RCC 7860 (cell line): ENCODE data around the gene TSPOAP1.

ENCODE experiments used
- DNase-seq: peaks from one replicate; pipeline ENCODE4 v3.0.0-alpha.2; 2015; ENCODE audit warnings: low spot score
- FAIRE-seq: peaks from 2 replicates; lab custom pipeline; 2012; peaks lifted over from hg19 to GRCh38; lab: Jason Lieb, UNC

The TSPOAP1 gene

DNA sequence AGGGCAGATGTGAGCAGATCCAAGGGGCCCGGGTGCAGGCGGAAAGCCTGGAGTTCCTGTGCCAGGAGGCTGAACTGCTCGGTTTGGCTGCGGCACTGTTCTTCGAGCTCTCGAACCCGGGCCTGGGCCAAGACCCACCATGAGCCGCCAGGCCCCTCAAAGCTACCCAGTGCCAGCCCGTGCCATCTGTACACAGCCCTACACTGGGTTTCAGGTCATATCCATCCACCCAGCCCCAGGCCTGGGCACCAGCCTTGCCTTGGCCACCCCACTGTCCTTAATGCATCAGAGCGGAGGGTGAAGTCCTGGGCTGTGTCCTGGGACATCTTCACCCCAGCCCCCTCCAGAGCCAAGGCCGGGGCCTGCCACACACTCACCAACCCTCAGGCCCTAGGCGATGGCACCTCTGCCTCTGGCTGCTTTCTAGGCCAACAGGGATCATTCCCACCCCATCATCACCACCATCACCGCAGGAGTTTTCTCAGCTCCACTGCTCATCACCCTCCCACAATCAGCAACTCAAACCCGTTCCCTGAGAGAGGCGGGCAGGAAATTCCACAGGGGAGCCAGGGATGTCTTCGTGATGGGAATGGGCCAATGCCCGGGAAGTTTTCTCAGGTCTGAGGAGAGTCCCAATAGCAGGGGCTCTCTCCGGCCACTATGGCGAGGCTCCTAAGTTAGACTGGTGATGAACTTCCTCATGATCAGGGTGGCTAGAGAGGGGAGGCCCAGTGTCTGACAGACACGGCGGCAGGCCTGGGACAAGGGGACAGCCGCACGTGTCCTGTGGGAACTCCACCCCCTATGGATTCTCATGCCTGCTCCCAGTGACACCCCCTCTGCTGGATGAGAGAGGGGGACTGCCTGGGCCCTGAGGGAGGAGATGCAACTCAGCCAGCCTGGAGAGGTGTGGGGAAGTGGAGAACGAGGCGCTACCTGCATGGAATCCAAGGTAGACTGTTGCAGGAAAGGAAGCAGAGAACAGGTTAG, 9.1 kb downstream of the TSPOAP1 start:
- FAIRE-seq (no peak), DNase-seq (no peak)

DNA sequence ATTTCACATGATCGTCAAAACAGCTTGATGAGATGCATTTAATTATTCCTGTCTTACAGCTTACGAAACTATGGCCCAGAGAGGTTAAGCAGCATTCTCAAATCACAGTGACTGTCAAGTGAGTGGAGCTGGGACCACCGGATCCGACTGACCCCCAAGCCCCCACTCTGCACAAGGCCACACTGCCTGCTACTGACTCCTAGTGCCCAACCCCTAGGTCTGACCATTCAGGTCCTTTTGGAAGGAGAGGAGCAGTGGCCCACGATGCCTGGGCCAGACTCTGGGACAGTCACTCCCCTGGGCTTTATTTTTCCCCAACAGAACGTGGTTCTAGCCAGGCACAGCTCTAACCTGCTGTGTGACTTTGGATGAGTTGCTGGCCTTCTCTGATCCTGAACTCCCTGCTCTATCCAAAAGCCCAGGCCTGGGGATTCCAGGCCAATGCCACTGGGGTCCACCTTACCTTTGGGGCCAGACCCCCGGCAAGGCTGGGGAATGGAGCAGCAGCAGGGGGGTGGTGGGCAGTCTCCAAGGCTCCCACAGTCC, 9.9 kb downstream of the TSPOAP1 start:
- no peak for FAIRE-seq
- DNase-seq: no peak

DNA sequence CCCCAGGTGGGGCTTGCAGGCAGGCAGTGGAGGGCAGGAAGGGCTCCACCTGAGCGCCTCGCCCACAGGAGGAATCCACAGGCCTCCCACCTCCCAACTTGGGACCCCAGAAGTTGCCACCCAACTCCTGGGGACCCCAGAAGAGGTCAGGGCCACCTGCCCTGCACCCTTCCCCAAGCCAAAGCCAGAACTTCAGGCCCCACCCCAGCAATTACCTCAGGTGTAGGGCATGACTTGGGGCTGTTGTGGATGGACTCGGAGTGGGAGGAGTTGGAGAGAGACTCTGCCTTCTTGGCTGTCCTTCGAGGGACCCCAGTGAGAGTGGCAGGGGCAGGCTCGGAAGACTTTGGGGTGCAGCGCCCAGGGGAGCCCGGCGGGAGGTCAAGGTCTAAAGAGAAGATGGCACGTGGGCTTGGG, 10.5 kb downstream of the TSPOAP1 start:
- DNase-seq (no peak), FAIRE-seq (no peak)

DNA sequence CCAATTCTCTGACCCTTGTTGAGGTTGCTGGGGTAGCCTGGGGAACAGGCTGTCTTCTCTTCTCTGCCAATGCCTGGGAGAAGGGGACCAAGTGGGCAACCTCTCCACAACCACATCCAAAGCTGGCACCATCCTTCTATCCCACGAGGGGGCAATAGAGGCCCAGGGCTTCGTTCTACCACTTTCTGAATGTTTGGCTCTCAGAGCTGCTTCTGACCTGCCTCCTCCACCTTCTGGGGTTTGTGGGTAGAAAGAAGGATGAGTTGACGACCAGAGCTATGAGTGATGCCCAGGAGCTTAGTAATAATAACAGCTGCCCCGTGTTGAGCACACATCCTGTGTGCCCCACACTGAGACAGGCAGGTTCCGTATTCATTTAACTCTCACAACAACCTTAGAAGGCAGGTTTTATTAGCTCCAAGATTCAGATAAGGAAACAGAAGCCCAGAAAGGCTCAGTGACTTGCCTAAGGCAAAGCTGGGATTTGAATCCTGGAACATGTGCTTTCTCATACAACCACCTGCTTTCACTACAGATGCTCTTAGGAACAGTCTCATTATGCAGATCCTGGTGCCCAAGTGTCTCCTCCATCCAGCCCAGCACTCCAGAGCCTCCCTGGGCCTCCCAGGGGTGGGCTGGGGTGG, 11.1 kb downstream of the TSPOAP1 start:
- FAIRE-seq: no peak
- DNase-seq: peak; percentile 53

DNA sequence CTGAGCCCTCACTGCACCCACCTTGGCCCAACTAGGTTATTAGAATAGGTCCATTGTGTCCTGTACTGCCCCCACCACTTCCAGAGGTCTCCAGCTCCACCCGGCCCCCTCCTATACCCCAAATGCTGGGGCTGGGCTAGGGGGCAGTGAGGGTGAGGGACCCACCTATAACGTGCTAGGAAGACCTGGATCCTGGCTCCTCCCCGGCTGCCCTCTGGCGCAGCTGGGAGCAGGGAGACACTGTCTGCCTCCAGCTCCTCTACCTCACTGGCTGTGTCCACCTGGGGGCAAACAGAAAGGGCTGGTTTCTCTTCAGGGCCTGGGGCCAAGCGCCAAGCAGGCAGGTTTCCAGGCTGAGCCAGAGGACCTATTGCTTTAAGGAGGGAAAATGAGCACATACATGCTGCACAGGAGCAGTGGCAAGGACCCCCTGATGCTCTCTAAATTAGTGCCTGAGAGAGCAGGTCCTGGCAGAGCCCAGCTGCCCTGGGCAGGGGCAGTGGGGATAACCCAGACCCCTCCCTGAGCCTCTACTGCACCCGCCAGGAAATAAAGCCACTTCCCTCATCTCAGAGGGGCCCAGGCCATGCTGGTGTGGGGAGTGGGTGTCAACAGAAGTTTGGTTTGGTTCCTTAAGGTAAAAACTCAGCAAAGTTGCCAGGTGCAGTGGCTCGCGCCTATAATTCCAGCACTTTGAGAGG, 12.2 kb downstream of the TSPOAP1 start:
- DNase-seq: no peak
- no peak for FAIRE-seq

DNA sequence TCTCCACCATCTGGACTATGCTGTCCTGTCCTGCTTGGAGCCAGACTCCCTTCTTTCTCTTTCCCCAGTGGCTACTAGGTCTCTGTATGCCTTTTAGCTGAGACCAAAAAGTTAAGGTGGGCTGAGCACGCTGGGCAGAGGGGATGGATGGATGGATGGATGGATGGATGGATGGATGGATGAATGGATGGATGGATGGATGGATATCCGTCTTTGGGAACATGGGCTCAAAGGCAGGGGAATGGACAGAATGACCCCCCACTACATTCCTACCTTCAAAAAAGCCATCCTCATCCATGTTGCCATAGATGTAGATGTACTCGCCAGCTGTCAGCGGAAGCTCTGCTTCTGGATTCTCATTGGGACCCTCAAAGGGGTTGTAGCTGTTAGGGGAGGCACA, 12.8 kb downstream of the TSPOAP1 start:
- no peak for DNase-seq
- FAIRE-seq: no peak

DNA sequence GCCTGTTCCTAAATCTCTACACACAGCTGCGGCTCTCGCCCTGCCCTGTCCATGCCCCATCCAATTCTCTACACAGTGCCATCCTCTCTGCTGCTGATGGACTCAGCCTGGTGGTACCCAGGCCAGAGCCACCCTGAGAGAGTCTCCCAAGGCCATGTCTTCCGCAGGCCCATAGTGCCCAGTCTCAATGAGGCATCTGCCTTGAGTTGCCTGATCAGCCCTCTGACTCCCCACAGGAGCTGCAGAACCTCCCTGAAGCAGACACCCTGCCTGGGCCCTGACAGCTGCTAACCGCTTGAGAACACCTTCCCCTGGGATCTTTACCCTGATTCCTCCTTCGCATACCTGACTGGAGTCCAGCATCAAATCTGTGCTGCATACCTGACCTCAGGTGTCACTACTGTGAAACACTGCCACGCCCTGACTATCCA, 13.3 kb downstream of the TSPOAP1 start:
- no peak for FAIRE-seq
- no peak for DNase-seq

DNA sequence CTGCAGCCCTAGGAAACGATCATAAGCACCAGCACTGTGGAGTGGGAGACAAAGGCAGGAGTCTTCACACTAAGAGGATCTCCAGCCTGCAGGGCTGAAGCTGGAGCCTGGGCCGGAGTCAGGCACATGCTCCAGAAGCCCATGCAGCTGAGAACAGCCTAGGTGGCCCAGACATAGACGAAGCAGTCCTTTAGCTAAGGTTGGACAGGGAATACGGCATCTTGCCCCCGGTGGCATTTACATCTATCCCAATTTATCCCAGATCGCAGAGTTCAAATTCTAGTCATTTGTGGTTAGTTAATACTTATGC, 13.9 kb downstream of the TSPOAP1 start:
- DNase-seq (no peak), FAIRE-seq (no peak)

DNA sequence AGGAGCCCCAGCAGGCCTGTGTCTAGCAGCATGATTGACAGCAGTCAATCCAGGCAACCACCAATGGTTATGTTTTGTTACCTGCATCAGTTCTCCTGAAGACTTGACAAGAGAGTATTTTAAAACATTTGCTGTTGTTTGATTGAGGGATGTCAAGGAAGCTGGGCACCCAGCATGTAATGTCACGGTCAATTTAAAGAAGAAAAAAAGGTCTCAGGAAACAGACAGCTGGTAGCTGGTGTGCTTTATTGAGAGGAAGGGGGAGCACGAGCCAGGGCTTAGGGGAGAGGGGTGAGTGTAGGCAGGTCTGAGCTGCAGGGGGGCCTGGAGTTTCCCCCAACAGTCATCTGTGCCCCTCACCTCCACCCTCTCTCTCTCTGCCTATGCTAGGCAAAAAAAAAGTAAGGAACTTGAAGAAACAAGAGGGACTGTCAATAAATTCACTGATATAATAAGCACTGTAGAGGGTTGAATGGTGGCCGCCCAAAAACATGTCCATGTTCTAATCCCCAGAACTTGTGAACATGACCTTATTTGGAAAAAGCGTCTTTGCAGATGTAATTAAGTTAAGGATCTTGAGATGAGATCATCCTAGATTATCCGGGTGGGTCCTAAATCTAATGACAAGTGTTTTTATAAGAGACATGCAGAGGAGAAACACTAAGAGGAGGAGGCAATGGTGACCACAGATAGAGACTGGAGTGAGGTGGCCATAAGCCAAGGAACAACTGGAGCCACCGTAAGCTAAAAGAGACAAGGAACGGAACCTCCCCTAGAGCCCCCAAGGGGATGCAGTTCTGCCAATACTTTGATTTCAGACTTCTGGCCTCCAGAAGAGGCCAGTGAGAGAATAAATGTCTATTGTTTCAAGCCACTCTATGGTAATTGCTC, 14.5 kb downstream of the TSPOAP1 start:
- DNase-seq (no peak), FAIRE-seq (no peak)

DNA sequence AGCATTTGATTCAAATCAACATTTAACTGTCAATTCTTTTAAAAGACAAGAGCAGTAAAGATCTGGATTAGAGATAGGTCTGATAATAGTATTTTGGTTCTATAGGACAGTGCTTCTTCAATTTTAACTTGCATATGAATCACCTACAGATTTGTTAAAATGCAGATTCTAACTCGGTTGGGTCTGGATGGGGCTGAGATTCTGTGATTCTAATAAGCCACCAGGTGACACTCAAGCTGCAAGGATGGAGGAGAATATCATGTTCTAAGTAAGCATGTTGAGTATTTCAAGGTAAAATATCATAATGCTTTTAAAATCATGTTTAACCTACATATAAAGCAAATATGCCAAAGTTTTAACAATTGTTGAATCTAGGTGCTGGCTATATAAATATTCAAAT, 15.8 kb downstream of the TSPOAP1 start:
- no peak for FAIRE-seq
- no peak for DNase-seq

DNA sequence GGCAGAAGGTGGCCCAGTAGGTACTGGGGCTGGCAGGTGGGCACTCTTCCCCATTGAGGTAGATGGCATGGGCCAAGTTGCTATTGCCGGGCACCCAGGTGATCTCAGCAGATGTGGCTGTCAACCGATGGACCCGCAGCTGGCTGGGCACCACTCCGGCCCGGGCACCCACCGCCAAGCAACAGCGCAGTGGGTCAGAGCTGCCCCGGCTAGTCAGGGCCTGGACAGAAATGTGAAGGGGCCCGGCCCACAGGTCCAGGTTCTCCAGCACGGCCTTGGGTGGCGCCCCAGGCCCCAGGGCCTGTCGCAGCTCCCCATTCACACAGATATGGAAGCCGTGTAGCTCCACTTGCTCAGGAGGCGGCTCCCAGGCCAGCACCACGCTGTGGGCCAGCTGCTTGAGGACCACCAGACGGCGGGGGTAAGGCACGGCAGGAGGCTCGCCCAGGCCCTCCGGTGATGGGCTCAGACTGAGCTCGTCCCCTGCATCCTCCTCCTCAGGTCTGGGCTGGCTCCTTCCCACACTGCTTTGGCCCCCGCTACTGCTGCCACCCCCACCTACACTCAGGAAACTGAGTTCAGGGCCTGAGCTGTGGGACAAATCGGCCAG, 16.5 kb downstream of the TSPOAP1 start:
- FAIRE-seq (no peak), DNase-seq (no peak)

DNA sequence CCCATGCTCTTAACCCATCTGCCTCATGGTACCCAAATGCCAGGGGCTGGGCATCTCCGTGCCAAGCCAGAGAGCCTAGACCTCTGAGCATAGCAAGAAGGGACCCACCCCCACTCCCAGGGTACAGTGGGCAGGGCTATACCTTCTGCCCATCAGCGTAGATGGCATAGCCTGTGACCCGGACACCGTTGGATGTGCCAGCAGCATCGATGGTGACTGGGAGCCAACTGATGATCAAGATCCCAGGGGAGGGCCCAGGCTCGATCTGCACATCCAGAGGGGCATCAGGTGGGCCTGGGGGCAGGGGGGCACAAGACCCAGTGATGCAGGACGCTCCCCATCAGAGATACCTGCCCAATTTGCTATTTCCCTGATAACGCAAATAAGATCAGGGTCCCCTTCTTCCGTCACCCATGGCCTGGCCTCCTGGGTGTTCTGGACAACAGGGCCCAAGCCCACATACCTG, 17.1 kb downstream of the TSPOAP1 start:
- no peak for DNase-seq
- FAIRE-seq: no peak

DNA sequence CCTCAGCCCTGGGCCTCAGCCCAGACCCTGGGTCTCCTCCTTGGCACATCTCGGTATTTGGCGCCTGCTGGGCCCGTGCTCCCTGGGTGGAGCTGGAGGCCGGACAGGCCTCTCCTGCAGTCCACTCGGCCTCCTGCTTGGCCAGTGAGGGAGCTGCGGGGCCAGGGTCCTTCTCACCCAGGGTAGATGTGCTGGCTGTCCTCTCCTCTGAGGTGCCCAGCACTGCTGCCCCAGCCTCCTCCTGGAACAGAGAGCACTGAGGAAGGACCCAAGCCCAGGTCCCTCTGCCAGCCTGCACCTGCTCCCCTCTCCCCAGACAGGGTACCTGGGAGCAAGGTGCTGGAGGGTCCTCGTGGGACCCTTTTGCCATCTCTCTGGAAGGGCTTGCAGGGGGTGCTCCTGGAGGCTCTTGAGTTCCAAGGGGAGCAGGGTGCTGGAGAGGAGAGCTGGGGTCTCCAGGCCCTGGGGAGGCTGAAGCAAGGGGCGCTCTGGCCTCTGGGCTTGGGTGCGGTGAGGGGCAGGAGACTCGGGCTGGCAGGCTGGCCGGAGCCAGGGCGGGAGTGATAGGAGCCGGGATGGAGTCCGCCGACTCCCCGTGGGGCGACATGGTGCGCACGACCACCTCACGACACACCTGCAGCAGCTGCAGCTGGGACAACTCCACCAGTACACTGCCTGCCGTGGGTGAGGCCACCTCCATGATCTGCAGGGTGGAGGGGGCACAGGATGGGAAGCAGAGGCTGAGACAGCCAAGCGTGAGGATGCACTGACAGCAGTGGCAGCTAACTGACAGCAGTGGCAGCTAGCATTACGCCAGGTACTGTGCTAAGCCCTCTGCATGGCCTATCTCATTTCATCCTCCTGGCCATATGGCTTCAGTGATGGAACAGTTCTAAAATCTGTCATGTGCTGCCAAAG, 17.8 kb downstream of the TSPOAP1 start:
- no peak for DNase-seq

DNA sequence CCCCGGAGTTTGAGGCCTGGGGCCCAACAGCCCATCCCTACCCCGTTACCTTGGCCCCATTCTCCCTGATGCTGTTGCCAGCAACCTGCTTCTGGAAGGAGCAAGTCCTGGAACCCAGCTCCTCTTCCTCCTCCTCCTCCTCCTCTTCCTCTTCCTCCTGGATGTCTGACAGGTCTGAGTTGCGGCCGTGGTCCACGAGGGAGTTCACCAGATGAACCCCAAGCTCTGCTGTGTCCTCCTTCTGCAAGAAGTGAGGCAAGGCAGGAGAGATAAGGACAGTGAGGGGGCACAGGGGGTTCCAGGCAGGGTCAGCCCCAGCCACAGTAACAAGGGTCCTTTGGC, 18.7 kb downstream of the TSPOAP1 start:
- FAIRE-seq: no peak
- DNase-seq: no peak

More for the DNA sequence above, 17.8 kb downstream of the TSPOAP1 start:
- no peak for FAIRE-seq

DNA sequence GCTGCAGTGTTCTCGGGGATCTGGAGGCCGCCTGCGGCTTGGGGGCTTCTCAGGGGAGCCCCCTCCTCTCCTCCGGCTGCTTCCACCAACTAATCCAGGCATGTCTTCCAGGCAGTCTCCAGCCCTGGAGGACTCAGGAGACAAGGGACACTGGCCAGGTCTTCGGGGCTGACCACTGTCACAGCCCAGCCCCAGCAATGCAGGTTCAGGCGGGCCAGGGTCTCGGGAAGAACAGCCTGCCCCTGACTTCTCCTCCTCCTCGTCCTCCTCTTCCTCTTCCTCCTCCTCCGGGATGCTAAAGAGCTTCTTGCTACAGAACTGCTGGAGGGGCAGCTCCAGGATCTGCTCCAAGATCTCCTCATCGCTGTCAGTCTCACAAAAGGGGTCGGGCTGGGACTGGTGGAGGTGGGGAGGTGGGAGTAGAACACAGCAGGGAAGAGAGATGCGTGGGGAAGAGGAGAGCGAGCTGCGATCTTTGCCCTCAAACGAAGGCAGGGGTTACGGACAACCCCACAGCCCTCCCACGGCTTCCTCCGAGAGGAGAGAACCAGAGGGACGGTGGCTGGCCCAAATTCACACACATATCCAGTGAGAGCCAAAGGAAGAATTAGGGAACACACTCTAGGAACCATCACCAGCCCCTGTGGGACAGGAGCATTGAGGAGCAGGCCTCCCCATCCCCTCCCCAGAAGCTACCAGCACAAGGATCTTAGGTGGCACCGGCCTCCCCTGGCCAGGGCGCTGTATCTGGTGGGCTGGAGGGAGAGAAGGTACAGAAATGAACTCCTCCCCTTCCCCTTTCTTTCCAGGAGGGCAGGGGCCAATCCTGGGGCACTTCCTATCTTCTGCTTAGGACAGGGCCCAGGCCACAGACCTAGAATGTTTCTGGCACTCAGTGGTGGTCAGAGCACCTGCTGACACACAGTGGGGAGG, 19.3 kb downstream of the TSPOAP1 start:
- DNase-seq (no peak), FAIRE-seq (no peak)

DNA sequence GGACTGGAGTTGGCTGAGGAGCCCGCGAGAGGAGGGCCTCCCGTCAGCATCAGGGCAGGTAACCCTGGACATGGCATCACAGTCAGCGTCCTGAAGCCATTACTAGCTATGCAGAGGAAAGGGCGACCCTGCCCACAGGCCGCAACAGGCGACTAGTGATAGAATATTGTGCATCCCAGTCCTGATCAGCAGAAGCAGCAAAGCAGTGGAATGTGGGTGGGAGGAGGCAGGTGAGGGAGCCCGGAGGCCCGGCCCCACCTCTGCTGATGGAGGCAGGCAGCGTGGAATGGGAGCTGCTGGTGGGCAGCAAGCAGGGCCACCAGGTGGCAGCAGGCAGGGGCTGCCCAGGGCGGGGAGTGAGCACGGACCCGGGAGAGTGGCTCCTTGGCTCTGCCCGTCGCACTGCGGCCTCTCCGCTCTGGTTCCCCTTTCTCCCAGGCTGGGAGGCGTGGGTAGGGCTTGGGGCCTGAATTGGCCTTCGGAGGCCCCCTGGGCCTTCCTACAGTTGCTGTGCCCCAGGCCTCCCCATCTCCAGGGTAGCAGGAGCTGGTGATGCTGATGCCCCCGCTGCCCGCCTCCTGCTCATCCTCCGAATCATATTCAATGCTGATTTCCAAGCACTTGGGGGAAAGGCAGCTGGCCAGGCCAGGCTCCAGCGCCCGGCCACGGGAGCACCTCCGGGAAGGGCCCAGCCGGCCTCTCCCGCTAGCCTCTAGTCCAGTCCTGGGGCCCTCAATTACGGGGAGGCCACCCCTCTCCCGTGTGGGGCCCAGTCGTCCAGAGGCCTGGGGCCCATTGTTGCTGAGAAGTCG, 20.2 kb downstream of the TSPOAP1 start:
- DNase-seq (no peak), FAIRE-seq (no peak)
